SW 1271 (cell line): ENCODE measurements around the gene KIAA0040.
"Not testable (repeated sequence)": the region's sequence is repeated elsewhere in the genome, so short reads cannot be mapped to it uniquely, and the experiment has no call there.

Experiments used
- DNase-seq, 2 experiments: peaks; one replicate each; lab custom pipeline; 2025; lab: John Stamatoyannopoulos, UW

The KIAA0040 gene

GRCh38 chr1:175134500-175134899 is 58.1 kb downstream of the KIAA0040 start:
- DNase-seq, result no peak

GRCh38 chr1:175133673-175134435 is 58.7 kb downstream of the KIAA0040 start:
- no peak for DNase-seq

GRCh38 chr1:175132436-175132835 is 60.1 kb downstream of the KIAA0040 start:
- no peak for DNase-seq

GRCh38 chr1:175131095-175131494 is 61.5 kb downstream of the KIAA0040 start:
- DNase-seq, result no peak

- DNase-seq, result no peak
Observed at GRCh38 chr1:175130649-175131045, 61.9 kb downstream of the KIAA0040 start.

- no peak for DNase-seq
Observed at GRCh38 chr1:175129997-175130648, 62.5 kb downstream of the KIAA0040 start.

- no peak for DNase-seq
Observed at GRCh38 chr1:175129644-175129996, 63.0 kb downstream of the KIAA0040 start.

- no peak for DNase-seq
Observed at GRCh38 chr1:175129182-175129581, 63.4 kb downstream of the KIAA0040 start.

GRCh38 chr1:175128523-175128922 is 64.1 kb downstream of the KIAA0040 start:
- no peak for DNase-seq

GRCh38 chr1:175127565-175127964 is 65.0 kb downstream of the KIAA0040 start:
- DNase-seq, result no peak

- DNase-seq, result no peak
Observed at GRCh38 chr1:175126347-175126746, 66.2 kb downstream of the KIAA0040 start.

GRCh38 chr1:175124861-175125260 is 67.7 kb downstream of the KIAA0040 start:
- DNase-seq, result no peak

- no peak for DNase-seq
Observed at GRCh38 chr1:175120511-175120910, 72.1 kb downstream of the KIAA0040 start.

GRCh38 chr1:175118375-175119367 is 73.9 kb downstream of the KIAA0040 start:
- no peak for DNase-seq

- no peak for DNase-seq
Observed at GRCh38 chr1:175116903-175117302, 75.7 kb downstream of the KIAA0040 start.

- DNase-seq, result no peak
Observed at GRCh38 chr1:175116210-175116798, 76.3 kb downstream of the KIAA0040 start.

GRCh38 chr1:175114996-175115395 is 77.6 kb downstream of the KIAA0040 start:
- no peak for DNase-seq

- not testable (repeated sequence) for DNase-seq
Observed at GRCh38 chr1:175108331-175108820, 84.2 kb downstream of the KIAA0040 start.
